ENCODE results near the gene KPNA4.

The KPNA4 gene

DNA sequence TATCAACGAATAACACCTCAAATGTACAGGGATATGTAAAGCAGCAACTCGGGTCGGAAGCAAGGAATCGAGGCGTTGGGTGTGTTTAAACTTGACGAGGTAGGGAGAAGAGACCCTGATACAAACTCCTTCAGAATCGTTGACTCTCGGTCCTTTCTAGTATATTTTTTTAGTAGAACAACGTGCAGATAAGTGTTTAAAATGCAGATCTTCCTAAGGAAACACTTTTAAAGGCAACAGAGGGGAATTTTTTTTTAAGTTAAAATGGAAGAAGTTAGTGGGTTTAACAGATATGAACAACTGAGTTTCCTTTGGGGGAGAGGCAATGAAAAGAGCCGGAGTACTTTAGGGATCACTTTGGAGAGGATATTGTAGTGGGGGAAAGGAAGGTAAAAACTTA lies 1.1 kb upstream of the KPNA4 start:
- Histone ChIP-seq H3K27me3 (ENCODE audit: insufficient read depth, poor library complexity, severe bottlenecking) (no peaks in the 10 kb centered on the region), H3K27ac (replicated peaks) (peak overlapping the region; percentile 95), H3K4me3 (replicated peaks; ENCODE audit: insufficient read depth, low read length) (peak overlapping the region; percentile 70)
- no peak for DNase-seq (ENCODE audit: low read depth in 1 of 2, low spot score in 1 of 2)
- TF ChIP-seq POLR2AphosphoS5 (IDR thresholded peaks at IDR 0.05; ENCODE audit: low read depth) (no peak), SPI1 (IDR thresholded peaks at IDR 0.05; ENCODE audit: borderline replicate concordance, low read depth) (no peak)
- TF ChIP-seq, protein P1, sequence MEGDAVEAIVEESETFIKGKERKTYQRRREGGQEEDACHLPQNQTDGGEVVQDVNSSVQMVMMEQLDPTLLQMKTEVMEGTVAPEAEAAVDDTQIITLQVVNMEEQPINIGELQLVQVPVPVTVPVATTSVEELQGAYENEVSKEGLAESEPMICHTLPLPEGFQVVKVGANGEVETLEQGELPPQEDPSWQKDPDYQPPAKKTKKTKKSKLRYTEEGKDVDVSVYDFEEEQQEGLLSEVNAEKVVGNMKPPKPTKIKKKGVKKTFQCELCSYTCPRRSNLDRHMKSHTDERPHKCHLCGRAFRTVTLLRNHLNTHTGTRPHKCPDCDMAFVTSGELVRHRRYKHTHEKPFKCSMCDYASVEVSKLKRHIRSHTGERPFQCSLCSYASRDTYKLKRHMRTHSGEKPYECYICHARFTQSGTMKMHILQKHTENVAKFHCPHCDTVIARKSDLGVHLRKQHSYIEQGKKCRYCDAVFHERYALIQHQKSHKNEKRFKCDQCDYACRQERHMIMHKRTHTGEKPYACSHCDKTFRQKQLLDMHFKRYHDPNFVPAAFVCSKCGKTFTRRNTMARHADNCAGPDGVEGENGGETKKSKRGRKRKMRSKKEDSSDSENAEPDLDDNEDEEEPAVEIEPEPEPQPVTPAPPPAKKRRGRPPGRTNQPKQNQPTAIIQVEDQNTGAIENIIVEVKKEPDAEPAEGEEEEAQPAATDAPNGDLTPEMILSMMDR (IDR thresholded peaks at IDR 0.05; ENCODE audit: insufficient read depth, low read length), result no peak
- TF ChIP-seq, protein P2, sequence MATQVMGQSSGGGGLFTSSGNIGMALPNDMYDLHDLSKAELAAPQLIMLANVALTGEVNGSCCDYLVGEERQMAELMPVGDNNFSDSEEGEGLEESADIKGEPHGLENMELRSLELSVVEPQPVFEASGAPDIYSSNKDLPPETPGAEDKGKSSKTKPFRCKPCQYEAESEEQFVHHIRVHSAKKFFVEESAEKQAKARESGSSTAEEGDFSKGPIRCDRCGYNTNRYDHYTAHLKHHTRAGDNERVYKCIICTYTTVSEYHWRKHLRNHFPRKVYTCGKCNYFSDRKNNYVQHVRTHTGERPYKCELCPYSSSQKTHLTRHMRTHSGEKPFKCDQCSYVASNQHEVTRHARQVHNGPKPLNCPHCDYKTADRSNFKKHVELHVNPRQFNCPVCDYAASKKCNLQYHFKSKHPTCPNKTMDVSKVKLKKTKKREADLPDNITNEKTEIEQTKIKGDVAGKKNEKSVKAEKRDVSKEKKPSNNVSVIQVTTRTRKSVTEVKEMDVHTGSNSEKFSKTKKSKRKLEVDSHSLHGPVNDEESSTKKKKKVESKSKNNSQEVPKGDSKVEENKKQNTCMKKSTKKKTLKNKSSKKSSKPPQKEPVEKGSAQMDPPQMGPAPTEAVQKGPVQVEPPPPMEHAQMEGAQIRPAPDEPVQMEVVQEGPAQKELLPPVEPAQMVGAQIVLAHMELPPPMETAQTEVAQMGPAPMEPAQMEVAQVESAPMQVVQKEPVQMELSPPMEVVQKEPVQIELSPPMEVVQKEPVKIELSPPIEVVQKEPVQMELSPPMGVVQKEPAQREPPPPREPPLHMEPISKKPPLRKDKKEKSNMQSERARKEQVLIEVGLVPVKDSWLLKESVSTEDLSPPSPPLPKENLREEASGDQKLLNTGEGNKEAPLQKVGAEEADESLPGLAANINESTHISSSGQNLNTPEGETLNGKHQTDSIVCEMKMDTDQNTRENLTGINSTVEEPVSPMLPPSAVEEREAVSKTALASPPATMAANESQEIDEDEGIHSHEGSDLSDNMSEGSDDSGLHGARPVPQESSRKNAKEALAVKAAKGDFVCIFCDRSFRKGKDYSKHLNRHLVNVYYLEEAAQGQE (IDR thresholded peaks at IDR 0.05; ENCODE audit: insufficient replicate concordance, low read depth), result no peak

GRCh38 chr3:160564949-160565441 lies 376 bp downstream of the KPNA4 start:
- DNase-seq (ENCODE audit: low read depth in 1 of 2, low spot score in 1 of 2), result peak in 1 of 2 experiments; percentile 47
- TF ChIP-seq SPI1 (IDR thresholded peaks at IDR 0.05; ENCODE audit: borderline replicate concordance, low read depth) (no peak), GABPA (IDR thresholded peaks at IDR 0.05; ENCODE audit: low read depth) (no peak), POLR2AphosphoS5 (IDR thresholded peaks at IDR 0.05; ENCODE audit: low read depth) (no peak; the same call in 1 of the 2 replicates)
- TF ChIP-seq, protein P1 (IDR thresholded peaks at IDR 0.05; ENCODE audit: insufficient read depth, low read length), result no peak
- TF ChIP-seq, protein P2 (IDR thresholded peaks at IDR 0.05; ENCODE audit: insufficient replicate concordance, low read depth), result no peak
- H3K27ac ChIP-seq (replicated peaks), result peak overlapping the region; percentile 95
- peak overlapping the region; percentile 60 for H3K4me3 ChIP-seq (replicated peaks; ENCODE audit: insufficient read depth, low read length)
- H3K27me3 ChIP-seq (ENCODE audit: insufficient read depth, poor library complexity, severe bottlenecking), result no peaks in the 10 kb centered on the region

DNA sequence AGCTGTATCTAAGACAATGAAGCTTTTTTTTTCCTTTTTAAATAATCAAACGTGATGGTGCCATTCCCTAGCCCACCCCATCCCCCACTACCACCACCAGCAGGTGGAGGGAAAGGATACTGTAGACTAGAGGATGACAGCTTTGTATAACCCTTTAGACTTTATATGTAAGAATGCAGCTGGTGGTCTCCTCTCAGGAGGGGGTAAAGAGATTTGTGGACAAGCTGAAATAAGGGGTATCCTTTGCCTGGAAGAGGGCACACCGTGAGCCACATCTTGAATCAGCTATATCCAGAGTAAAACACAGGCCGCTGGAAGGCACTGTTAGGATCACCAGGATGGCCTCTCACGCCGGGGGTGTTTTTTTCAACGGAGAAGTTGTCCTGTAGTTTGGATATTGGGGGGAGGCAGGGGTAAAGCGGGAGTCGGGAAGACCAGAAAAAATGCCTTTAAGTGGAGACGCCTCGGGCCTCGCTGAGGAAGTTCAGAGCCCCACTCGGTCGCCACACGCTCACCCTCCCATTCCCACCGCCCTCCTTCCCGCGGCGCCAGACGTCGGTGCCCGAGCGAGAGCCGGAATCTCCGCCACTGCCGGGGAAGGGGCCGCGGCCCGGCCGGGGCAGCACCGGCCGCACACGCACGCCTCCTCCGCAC lies 986 bp downstream of the KPNA4 start:
- Histone ChIP-seq H3K27me3 (ENCODE audit: insufficient read depth, poor library complexity, severe bottlenecking) (no peaks in the 10 kb centered on the region), H3K4me3 (replicated peaks; ENCODE audit: insufficient read depth, low read length) (peak overlapping the region; percentile 60), H3K27ac (replicated peaks) (peak overlapping the region; percentile 95)
- TF ChIP-seq, protein P1 (IDR thresholded peaks at IDR 0.05; ENCODE audit: insufficient read depth, low read length), result no peak
- TF ChIP-seq POLR2AphosphoS5 (IDR thresholded peaks at IDR 0.05; ENCODE audit: low read depth), result 0 out of 2 replicates have a peak, but pooled peaks have one; percentile 1
- DNase-seq (ENCODE audit: low read depth in 1 of 2, low spot score in 1 of 2), result peak in 1 of 2 experiments; percentile 43

Measured in HL-60 (cell line).